Inflammatory macrophage treated with lipopolysaccharide for 4 hours (primary cell): ENCODE results near the gene SMPD3.
A peak's percentile ranks its signal among the peaks of the same experiment; 100 is the strongest.

Experiments used
- DNase-seq: peaks from one replicate; pipeline ENCODE4 v3.0.0-alpha.2; 2020

SMPD3 gene

DNA sequence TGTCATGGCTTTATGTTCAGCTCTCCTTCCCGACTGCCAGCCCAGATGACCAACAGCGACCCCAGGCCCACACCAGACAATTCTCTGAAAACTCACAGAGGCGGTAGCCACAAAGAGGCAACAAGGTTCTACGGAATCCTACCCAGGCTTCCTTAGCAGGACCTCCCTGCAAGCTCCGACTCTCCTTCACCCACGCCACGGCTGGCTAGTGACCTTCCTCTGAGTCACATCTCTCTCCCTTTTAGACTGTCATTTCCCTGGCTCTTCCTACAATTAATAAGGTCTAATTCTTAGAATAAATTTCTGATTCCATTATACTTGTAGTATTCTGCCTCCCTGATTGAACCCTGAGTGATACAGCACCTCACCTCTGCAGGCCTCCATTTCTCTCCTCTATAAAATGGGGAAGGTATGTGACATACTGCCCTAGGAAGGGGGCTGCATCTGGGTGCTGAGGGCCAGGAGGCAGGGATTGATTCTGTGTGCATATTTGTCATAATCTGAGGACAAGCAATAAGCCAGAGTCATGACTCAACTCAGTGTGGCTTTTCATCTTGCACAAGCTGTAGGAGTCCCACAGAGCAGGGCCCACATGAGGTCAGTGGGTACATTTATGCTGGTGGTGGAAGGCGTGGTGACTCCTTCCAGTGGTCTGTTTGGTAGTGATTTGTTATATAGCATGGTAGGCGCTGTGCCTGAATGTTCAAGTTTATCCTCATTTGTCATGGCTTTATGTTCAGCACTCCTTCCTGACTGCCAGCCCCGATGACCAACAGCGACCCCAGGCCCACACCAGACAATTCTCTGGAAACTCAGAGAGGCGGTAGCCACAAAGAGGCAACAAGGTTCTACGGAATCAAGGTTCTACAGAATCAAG lies 46.2 kb downstream of the SMPD3 start:
- DNase-seq: peak; percentile 73

DNA sequence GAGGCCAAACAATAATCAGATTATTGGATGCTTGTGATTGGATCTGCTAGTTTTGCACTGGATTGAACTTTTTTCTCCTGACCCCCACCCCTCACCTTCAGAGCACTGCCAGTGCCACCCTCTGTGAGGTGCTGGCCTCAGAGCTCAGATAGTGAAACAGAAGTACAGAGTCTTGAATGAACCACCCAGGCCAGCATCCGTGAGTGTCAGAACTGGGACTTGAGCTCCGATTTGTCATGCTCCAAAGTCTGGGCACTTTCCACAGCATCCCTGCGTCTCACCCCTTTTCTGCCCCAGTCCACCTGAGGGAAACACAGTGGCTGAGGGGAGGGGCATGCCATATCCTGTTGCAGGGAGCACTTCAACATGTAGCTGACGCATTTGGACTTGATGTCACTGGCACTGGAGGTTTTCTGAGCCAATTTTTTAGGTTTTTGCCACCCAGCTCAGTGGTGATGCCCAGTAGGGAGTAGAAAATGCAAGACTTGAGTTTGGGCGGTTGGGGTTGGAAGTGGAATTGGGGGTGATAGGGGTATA lies 47.3 kb downstream of the SMPD3 start:
- no peak for DNase-seq

DNA sequence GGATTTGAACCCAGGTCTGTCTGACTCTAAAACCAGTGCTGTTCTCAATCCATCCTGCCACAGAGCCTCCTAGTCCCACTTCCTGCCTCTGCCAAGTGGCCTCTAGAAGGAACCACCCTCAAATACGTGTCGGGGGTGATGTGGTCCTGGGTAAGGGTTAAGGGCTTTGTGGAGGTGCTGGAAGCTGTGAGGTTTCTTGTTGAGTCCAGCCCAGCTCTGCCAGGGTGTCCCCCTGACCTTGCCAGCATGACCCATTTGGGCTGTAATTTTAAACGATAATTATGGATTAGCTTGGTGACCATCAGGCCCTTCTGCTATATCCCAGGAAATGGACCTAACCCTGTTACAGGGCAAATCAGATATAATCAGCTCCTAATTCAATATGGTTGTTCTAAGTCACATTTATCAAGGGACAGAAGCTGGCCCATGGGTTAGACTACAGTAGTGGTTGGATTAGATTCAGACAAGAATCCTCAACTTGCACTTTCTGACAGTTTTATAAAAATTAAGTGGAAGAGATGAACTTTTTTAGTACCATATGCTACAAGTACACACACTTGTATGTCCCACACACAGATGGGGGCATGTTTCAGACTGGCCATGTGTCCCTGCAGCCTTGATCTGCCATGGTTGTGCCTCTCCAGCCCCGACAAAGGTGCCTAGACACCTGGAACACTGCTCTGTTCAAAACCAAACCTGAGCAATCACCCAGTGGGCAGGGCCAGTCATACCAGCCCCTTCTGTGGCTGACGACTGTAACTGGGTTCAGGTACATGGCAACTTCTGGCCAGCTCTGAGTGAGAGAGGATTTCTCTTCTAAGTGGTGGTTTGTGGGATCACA lies 48.0 kb downstream of the SMPD3 start:
- no peak for DNase-seq

DNA sequence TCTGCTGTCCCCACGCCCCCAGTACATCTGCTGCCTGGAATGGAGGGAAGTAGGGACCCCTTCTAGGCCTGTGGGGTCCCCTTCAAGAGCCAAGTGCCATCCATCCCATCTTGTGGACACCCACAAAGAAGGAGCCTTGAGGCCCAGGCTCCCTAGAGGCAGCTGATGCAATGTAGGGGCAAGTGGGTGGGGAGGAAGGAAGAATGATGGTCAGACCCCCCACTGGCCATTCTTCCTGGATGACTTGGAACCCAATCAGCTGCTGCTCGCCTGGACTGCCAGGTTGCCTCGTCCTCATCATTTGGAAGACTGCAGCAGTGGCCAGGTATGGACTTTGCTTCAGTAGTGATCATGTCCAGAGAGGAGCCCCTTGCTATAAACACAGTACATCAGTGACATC lies 48.9 kb downstream of the SMPD3 start:
- DNase-seq: no peak

DNA sequence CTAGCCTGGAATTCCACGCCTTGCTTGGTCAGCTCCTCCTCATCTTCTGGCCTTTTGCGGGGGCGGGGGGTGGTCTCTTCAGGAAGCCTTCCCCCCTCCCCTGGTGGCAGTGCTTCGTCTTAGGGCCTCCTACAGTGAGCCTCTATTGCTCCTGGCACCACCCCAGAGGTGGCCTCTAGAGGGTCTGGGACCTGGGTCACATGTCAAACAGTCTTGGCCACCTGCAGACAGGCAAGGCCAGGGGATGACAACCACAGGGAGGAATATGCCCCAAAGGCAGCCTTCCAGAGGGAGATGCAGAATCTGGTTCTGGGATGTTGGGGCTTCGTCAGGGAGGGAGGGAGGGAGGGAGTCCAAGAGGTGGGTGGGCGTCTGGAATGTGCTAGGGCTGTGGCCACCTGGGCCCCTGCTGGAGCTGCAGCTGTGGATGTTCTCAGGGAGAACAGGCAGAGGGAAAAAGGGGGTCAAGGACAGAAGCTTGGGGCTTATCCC lies 50.6 kb downstream of the SMPD3 start:
- no peak for DNase-seq

DNA sequence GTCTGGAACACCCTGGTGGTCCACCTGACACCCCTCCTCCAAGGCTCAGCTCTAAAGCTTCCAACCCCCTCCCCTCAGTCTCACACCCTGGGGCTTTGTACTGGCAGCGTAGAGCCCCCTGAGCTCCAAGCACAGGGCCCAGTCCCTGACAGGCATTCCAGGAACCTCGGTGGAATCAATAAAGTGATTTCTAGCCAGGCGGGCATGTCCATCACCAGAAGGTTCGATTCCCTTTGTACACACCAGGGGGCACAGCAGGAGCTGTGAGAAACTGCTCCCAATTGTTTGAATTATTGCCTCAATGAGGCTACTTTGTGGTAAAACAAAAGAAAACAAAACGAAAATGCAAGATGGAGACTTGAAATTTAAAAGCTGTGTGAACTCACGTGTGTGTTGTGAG lies 51.8 kb downstream of the SMPD3 start:
- DNase-seq: peak; percentile 28

DNA sequence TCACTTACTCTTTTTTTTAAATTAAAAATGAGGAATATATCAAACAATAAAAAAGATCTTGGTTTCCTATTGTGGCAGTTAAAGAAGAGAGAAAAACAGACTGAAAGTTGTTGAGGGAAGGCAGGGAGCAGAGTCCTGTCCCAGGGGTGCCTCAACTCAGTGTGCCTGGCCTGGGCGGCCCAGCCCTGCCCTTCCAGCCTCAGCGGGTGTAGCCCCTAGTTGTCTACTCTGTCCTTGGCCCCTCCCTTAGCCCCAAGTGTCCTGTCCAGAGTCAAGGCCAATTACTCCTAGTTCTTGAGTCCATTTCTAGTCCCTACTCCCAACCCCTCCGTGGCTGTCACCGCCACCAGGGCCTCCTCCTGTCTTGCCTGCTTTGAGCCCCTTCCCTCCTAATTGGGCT lies 52.5 kb downstream of the SMPD3 start:
- DNase-seq: no peak

DNA sequence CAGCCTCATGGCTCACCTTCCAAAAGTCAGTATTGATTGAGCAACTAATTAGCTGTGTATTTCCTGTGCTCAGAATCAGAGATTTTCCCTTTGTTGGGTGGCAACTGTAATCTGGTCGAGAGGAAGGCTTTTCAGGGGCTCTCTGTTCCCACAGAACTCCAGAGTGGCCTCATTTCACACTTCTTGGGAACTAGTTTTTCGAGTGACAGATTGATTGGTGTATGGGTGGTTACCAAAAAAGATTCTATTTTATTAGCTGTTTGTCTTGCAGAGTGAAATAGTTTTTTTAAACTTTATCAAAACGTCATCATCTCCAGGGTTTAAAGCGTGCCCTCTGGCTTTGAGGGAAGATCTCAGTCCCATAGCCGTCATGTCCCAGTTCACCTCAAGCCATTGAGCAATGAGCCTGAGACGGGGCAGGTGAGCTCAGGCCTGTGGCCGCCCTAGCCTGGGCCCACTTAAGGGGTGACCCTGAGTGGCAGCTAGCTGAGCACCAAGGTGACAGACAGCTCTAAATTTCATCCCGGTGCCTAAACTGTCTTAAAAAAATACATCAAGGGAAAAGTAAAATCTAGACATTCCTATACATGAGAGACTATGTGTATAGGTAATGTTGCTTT lies 53.0 kb downstream of the SMPD3 start:
- DNase-seq: no peak

DNA sequence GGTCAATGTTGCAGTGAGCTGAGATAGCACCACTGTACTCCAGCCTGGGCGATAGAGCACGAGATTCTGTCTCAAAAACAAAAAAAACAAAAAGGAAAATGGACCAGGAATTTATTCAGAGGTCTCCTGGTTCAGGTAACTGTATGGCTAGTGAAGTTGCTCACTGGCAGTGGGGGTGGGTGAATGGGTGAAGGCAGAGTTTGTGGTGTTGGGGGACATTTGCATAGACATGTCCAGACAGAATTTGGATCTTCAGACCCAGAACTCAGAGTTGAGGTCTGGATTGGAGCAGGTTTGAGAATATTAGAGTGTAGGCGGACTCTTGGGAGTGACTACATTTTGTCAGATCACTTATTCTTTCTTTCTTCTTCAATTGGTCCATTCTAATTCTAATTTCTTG lies 55.0 kb downstream of the SMPD3 start:
- no peak for DNase-seq

DNA sequence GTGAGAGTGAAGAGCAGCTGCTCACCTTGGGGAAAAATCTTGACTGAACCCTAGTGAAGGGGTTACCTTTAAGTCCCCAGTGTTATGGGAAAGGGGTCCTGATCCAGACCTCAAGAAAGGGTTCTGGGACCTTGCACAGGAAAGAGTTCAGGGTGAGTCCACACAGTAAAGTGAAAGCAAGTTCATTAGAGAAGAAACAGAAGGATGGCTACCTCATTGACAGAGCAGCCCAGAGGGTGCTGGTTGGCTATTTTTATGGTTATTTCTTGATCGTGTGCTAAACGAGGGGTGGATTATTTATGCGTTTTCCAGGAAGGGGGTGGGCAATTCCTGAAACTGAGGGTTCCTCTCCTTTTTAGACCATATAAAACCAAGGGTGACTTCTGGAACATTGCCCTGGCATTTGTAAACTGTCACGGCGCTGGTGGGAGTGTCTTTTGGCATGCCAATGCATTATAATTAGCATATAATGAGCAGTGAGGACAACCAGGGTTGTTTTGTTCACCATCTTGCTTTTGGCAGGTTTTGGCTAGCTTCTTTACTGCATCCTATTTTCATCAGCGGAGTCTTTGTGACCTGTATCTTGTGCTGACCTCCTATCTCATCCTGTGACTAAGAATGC lies 58.4 kb downstream of the SMPD3 start:
- DNase-seq: no peak

DNA sequence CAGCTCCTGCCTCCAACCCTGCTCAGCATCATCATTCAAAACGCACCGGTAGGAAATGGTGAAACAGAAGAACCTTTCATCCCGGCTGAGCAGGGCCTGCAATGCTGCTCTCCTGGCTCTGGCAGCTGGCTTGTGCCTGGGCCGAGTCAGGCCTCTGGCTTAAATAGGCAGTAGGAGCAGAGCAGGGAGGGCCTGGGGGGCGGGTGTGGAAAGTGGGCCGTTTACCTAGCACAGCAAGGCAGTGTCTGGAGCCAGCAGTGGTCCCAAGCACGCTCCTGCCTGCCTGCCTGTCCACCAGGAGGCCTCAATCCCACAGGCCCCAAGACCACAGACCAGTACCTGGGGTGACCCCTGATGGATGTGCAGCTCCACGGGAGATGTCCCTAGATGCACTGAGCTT lies 59.3 kb downstream of the SMPD3 start:
- no peak for DNase-seq

DNA sequence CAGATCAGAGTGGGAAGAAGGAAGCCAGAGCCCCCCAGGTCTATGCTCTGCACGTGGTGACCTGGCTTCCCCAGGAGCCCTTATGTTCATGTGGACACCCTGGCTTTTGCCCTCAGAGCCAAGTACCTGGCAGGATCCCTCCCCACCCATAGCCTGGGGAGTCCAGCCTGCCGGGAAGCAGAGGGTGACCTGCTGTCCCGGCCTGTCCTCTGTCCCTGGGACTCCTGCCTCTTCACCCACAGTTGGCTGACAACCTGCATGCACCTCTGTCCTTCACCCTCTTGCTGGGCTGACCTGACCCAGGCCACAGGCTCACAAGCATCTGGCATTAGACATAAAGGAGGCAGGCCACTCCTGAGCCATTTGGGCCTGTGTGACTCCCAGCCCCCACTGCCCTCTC lies 60.2 kb downstream of the SMPD3 start:
- DNase-seq: no peak

DNA sequence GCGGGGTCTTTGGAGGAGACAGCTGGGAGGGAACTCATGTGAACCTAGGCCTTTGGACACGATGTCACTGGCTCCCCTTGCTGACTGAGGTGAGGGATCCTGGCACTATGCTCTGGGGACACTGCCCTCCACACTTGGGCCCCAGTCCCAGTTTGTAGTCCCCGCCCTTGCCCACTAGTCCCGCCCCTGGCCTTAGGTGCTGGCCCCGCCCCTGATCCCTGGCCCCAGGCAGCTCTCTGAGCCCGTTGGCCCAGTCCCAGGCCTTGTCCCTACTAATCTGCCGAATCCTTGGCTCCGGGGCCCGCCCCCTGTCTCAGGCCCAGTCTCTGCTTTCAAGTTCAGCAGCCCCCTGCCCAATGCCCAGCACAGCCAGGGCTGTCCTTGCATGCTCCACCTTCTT lies 61.0 kb downstream of the SMPD3 start:
- no peak for DNase-seq

DNA sequence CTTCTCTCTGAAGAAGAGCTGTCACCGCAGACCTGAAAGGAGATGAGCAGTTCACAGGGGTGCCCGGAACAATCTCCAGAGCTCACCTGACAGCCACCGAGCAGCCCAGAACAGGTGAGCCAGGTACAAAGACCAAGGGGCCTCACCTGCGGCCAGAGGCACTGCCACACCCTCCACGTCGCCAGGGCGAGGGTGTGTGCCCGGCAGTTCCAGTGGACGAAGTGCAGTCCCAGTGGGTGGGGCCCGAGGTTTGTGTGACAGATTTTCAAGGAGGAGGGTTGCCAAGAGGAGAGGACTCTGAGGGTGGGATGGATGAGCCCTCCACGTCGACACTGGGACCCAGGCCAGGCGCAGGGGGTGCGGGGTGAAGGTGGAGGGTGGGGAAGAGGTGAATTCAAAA lies 61.7 kb downstream of the SMPD3 start:
- no peak for DNase-seq

DNA sequence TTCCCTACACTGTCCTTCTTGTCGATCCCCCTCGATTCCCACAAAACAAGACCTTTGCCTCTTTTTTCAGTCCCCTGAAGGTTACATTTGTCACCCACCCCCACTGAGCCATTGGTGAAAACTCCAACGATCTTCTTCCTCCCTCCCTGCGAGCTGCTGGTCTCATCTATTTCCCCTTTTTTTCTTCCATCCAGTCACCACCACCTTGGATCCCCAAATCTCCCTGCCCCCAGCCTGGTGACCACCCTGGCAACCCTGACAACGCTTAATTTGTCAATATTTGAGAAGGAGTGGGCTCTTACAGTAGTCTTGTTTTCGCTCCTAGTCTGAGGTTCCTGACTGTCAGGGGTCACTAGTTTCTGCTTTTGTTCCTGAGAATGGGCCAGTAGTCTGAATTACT lies 62.9 kb downstream of the SMPD3 start:
- no peak for DNase-seq

DNA sequence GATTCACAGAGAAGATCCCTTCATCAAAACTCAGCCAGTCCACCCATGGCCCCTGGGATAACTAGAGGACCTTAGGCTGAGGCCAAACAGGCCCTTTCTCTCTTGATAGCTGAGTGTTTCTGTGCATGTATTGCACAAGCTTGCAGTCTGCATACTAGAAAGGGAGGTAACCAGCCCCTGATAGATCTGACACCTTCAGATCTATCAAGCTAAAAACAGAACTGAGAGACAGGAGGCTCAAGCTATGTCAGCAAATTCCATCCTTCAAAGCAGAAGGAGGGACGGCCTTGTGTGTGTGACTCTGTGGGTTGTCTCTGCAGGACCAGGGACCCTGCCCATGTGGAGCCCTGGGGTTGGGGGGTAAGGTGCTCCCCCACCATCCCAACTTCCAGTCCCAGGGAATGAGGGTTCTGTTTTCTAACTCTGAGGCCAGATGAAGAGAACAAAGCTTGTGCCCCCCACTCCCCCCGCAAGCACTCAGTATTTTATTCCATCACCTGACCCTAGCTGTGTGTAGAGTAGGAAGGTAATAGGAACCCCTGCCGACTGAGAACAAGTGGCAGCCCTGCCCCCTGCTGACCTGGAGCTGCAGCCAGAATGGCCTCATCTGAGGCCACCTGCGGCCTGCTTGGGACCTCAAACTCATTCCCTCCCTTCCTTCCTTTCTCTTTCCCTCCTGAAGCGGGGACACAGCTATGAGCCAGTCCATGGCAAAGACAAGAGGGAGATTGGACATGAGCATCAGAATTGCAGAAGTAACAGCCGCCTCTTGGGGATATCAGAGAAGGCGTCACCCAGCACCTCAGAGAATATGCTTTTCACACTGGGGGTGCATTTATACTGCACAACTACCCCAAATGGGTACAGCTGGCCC lies 63.8 kb downstream of the SMPD3 start:
- no peak for DNase-seq

DNA sequence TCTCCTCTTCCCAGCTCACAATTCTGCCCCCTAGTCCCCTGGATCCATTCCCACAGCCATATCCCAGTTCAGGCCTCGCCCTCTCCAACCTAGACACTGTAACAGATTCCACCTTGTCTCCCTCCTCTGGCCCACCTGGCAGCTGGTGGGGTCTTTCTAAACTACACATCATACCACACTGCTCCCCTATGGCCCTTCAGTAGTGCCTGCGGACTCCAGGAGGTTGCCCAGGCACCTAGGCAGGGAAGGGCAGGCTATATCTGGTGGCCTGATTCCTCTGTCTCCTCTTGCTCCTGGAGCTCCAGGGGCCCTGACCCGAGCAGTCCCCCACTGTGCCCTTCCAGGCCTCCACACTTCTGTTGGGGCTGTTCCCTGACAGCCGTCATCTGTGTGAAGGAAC lies 64.5 kb downstream of the SMPD3 start:
- DNase-seq: no peak

DNA sequence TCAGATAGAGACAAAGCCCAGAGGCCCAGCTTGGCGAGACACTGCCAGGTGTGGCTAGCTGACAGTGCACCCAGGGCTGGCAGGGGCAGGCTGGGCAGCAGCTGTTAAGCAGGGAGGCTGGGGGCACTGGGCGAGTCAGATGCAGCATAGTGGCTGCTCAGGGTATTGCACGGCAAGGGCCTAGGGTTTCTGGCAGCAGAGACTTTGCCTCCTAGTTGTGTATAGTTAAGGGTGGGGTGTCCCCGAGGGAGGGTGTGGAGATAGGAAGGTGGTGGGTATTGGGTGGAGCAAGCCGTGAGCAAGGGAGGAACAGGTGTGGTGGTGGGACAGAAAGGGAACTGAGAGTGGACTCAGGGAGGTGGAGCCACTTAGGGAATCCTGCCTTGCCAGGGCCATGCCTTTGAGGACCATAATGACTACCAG lies 66.0 kb downstream of the SMPD3 start:
- DNase-seq: no peak

DNA sequence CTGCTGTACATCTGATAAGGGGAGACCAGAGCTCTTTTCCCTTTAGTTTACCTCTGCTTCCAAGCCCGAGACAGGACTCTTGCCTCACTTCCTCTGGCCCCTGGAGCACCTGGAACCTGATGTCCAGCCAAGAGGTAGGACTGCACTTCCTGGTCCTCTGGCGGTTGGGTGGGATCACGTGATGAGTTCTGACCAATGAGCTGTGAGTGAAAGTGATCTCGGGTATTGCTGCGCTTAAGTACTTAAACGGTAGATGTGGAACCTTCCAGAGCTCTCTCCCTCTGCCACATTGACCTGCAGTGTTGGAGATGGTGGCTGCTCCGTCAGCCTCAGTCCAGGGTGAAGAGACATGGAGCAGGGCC lies 67.0 kb downstream of the SMPD3 start:
- no peak for DNase-seq

DNA sequence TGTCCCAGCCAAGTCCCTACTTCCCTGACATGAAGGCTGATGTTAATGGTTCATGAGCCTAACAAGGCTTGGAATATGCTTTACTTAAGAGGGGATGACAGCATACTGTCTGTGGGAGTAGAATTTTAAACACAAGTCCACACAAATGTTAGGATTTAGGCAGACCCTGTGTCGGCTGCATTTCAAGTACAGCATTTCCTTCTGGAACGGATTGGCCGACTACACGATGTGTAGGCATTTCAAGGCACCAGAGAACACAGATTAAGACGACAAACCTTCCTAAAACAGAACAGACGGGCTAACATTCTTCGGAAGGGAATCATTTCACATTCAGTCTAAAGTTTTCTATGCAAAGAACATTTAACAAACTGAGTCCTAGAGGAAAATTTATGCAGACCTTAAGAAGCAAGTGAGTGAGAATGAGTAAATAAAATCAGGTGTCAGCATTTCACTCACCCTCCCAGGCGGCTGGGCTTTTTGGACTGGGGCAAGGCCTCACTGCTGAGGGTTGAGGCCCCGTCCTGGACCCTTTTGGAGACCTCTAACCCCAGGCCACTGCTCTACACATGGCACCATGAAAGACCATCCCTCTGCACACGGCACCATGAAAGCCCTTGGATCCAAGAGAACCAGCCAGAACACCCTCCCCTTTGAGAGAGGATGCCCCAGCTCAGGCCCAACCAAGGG lies 67.5 kb downstream of the SMPD3 start:
- no peak for DNase-seq

DNA sequence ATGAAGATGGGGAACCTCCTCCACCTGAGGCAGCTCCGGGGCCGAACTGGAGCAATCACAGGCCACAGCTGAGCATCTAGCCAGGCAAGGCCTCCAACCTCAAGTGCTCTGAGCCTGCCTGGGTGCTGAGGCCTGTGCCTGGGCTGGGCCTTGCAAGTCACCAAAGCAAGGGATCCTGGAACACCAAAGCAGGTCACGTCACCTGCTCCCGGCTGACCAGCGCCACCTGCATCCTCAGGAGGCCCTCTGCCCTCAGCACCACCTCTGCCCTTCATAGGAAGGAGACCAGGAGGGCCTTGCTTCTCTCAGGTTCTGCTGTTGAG lies 68.0 kb downstream of the SMPD3 start:
- DNase-seq: no peak
